Neuron (in vitro differentiated cells): ENCODE measurements around the gene OXSR1.
"Not testable (repeated sequence)": the region's sequence is repeated elsewhere in the genome, so short reads cannot be mapped to it uniquely, and the experiment has no call there.

Experiments
- H2AFZ ChIP-seq: one replicate; pipeline ENCODE4 v1.6.1; 2013; ENCODE audit warnings: low read depth, mild to moderate bottlenecking, inconsistent platforms, low read length, moderate library complexity
- H3K27me3 ChIP-seq: one replicate; pipeline ENCODE4 v1.6.1; 2013; ENCODE audit warnings: low read length; ENCODE audit not compliant: insufficient read depth
- H3K36me3 ChIP-seq: one replicate; pipeline ENCODE4 v1.6.1; 2013; ENCODE audit warnings: low read length; ENCODE audit not compliant: insufficient read depth
- H3K4me1 ChIP-seq: one replicate; pipeline ENCODE4 v1.6.1; 2013; ENCODE audit warnings: low read length; ENCODE audit not compliant: insufficient read depth
- H3K4me3 ChIP-seq: 2 replicates; pipeline ENCODE4 v1.5.1; 2013; ENCODE audit warnings: mild to moderate bottlenecking, low read length, moderate library complexity
- H3K9me3 ChIP-seq: one replicate; pipeline ENCODE4 v1.6.1; 2013; ENCODE audit warnings: low read length

Gene OXSR1

GRCh38 chr3:38270606-38271005 lies 105.3 kb downstream of the OXSR1 start:
- no peaks in the 10 kb centered on the region for H3K36me3 ChIP-seq
- H2AFZ ChIP-seq: no peak overlapping the region
- H3K27me3 ChIP-seq: no peaks in the 10 kb centered on the region

GRCh38 chr3:38271553-38271952 lies 106.2 kb downstream of the OXSR1 start:
- peaks cover 6% of the 10 kb centered on the region for H3K9me3 ChIP-seq
- H2AFZ ChIP-seq: no peak overlapping the region
- no peak overlapping the region for H3K4me3 ChIP-seq
- no peaks in the 10 kb centered on the region for H3K36me3 ChIP-seq
- peaks cover 8% of the 10 kb centered on the region for H3K4me1 ChIP-seq
- H3K27me3 ChIP-seq: no peaks in the 10 kb centered on the region

More at GRCh38 chr3:38270606-38271005, 105.3 kb downstream of the OXSR1 start:
- Histone ChIP-seq H3K4me3 (no peak overlapping the region), H3K9me3 (peaks cover 5% of the 10 kb centered on the region), H3K4me1 (peaks cover 8% of the 10 kb centered on the region)

- peaks cover 8% of the 10 kb centered on the region for H3K4me1 ChIP-seq
- no peaks in the 10 kb centered on the region for H3K27me3 ChIP-seq
- H3K36me3 ChIP-seq: no peaks in the 10 kb centered on the region
- H3K9me3 ChIP-seq: peaks cover 8% of the 10 kb centered on the region
- no peak overlapping the region for H3K4me3 ChIP-seq
- no peak overlapping the region for H2AFZ ChIP-seq
Measured at GRCh38 chr3:38274864-38275649, 109.7 kb downstream of the OXSR1 start.

GRCh38 chr3:38275658-38276057 lies 110.3 kb downstream of the OXSR1 start:
- Histone ChIP-seq H3K27me3 (no peaks in the 10 kb centered on the region), H3K4me1 (peaks cover 8% of the 10 kb centered on the region)

GRCh38 chr3:38276081-38276916 lies 111.0 kb downstream of the OXSR1 start:
- Histone ChIP-seq H3K4me1 (peaks cover 8% of the 10 kb centered on the region), H3K27me3 (no peaks in the 10 kb centered on the region)

More at GRCh38 chr3:38275658-38276057, 110.3 kb downstream of the OXSR1 start:
- Histone ChIP-seq H3K4me3 (no peak overlapping the region), H3K36me3 (no peaks in the 10 kb centered on the region), H2AFZ (no peak overlapping the region), H3K9me3 (peaks cover 8% of the 10 kb centered on the region)

GRCh38 chr3:38276917-38277630 lies 111.7 kb downstream of the OXSR1 start:
- Histone ChIP-seq H3K4me1 (peaks cover 6% of the 10 kb centered on the region), H2AFZ (no peak overlapping the region), H3K4me3 (no peak overlapping the region), H3K27me3 (no peaks in the 10 kb centered on the region), H3K9me3 (peaks cover 8% of the 10 kb centered on the region), H3K36me3 (no peaks in the 10 kb centered on the region)

More at GRCh38 chr3:38276081-38276916, 111.0 kb downstream of the OXSR1 start:
- Histone ChIP-seq H2AFZ (no peak overlapping the region), H3K36me3 (no peaks in the 10 kb centered on the region), H3K9me3 (peaks cover 8% of the 10 kb centered on the region), H3K4me3 (no peak overlapping the region)

GRCh38 chr3:38278841-38279240 lies 113.5 kb downstream of the OXSR1 start:
- no peaks in the 10 kb centered on the region for H3K4me1 ChIP-seq
- no peaks in the 10 kb centered on the region for H3K27me3 ChIP-seq
- no peaks in the 10 kb centered on the region for H3K36me3 ChIP-seq
- no peak overlapping the region for H3K4me3 ChIP-seq
- peaks cover 8% of the 10 kb centered on the region for H3K9me3 ChIP-seq
- no peak overlapping the region for H2AFZ ChIP-seq

GRCh38 chr3:38281895-38282686 lies 116.8 kb downstream of the OXSR1 start, which contains the start of gene SLC22A14:
Gene SLC22A14, plus strand, starts transcription at chr3:38282294. Its CDS starts 23,733 bp downstream, at chr3:38306027.
- H3K4me1 ChIP-seq: no peaks in the 10 kb centered on the region
- H2AFZ ChIP-seq: no peak within 1 kb of the TSS
- no peaks in the 10 kb centered on the region for H3K36me3 ChIP-seq
- no peaks in the 10 kb centered on the region for H3K27me3 ChIP-seq
- no peak within 1 kb of the TSS for H3K4me3 ChIP-seq
- H3K9me3 ChIP-seq: no peaks in the 10 kb centered on the region

- Histone ChIP-seq H3K36me3 (no peaks in the 10 kb centered on the region), H3K4me3 (no peak overlapping the region), H2AFZ (no peak overlapping the region), H3K27me3 (no peaks in the 10 kb centered on the region), H3K9me3 (no peaks in the 10 kb centered on the region), H3K4me1 (no peaks in the 10 kb centered on the region)
Measured at GRCh38 chr3:38283810-38284755, 118.7 kb downstream of the OXSR1 start.

GRCh38 chr3:38284756-38285150 lies 119.4 kb downstream of the OXSR1 start:
- no peak overlapping the region for H3K4me3 ChIP-seq

GRCh38 chr3:38289286-38290217 lies 124.2 kb downstream of the OXSR1 start:
- not testable (repeated sequence) for H3K36me3 ChIP-seq, H3K4me1 ChIP-seq, H2AFZ ChIP-seq, H3K9me3 ChIP-seq, H3K27me3 ChIP-seq, H3K4me3 ChIP-seq

More at GRCh38 chr3:38284756-38285150, 119.4 kb downstream of the OXSR1 start:
- Histone ChIP-seq H3K9me3 (no peaks in the 10 kb centered on the region), H3K4me1 (no peaks in the 10 kb centered on the region), H3K36me3 (no peaks in the 10 kb centered on the region), H3K27me3 (no peaks in the 10 kb centered on the region), H2AFZ (no peak overlapping the region)
